ENCODE results near the gene ELK4. TPM values are rescaled to one million over a fixed set of nuclear protein-coding genes. Genes with fewer than 3 reads are reported as not detected.

The ELK4 gene
- total RNA-seq, 1 experiment from 2014 or later: 122 TPM

DNA sequence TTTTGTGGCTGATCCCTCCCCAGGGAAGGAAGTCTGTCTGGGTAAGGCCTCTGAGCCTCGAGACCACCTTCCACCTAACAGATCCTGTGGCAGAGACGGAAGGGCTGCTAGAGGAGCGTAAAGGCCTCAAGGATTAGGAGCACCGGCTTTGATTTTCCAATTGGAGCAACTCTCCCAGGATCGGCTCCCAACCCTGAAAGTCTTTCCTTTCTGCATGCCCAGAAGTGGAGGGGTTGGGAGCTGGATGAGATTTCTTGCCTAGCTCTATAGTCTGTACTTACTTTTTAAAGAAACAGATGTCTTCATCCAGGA lies 41.4 kb downstream of the ELK4 start:
- Mint-ChIP-seq H3K27ac (ENCODE audit: unreplicated experiment) (peak overlapping the region; percentile 57), H3K4me1 (ENCODE audit: low read depth, unreplicated experiment) (peaks cover 47% of the 10 kb centered on the region), H3K27me3 (ENCODE audit: unreplicated experiment) (no peaks in the 10 kb centered on the region), H3K36me3 (ENCODE audit: insufficient read depth, unreplicated experiment) (peaks cover 27% of the 10 kb centered on the region), H3K4me3 (ENCODE audit: low read depth, unreplicated experiment) (no peak overlapping the region), H3K9me3 (ENCODE audit: low read depth, unreplicated experiment) (no peaks in the 10 kb centered on the region)
- intact Hi-C loops (cut with micrococcal nuclease; ENCODE audit: unreplicated experiment): loop anchor here (1.0 to 5.0 kb wide), 3 partner anchors 42 to 67 kb away; partner anchors contain the start of gene ELK4
- CTCF ChIA-PET: interaction anchor here (0.6 to 5.5 kb wide), 3 partner anchors 42 to 121 kb away, joined by 3 to 146 read pairs (median 90); partner anchors contain the start of gene ELK4
- no peak for TF ChIP-seq CTCF (IDR thresholded peaks at IDR 0.05; ENCODE audit: unreplicated experiment)
- no peak for DNase-seq
- no TSS peak for BruUV-seq (replicated peaks)

DNA sequence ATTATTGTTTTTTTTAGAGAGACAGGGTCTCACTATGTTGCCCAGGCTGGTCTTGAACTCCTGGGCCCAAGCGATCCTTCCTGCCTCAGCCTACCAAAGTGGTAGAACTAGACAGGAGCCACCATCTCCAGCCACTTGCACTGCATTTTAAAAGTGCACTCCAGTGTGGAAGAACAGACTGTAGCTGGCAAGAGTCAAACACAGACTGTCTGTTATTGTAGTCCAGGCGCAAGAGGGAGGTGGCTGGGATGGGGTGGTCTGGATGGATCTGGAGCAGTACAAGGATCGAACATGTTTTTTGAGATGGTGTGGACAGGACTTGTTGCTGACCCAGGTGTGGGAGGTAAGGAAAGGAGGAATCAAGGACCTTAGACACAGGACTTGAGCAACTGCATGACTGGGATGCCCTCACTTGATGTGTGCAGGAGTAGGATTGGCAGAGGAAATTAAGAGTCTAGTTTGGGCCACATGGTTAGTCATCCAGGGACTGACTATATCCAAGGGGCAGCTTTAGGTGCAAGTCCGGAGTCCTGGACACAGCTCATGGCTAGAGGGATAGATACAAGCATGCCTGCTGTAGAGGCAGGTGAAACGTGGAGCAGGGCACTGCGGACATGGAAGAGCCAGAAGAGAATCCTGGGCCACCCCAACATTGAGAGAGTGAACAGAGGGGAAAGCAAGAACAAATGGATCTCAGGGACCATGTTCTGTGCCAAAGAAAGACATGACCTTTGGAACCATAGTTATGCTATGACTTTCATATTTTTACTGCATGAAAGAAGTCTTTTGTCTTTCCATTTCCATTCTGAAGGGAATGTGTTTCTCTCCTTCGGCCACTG lies 42.0 kb downstream of the ELK4 start:
- DNase-seq: no peak
- Mint-ChIP-seq H3K36me3 (ENCODE audit: insufficient read depth, unreplicated experiment) (peaks cover 21% of the 10 kb centered on the region), H3K4me3 (ENCODE audit: low read depth, unreplicated experiment) (peak overlapping the region; percentile 7), H3K4me1 (ENCODE audit: low read depth, unreplicated experiment) (peaks cover 47% of the 10 kb centered on the region), H3K9me3 (ENCODE audit: low read depth, unreplicated experiment) (no peaks in the 10 kb centered on the region), H3K27me3 (ENCODE audit: unreplicated experiment) (no peaks in the 10 kb centered on the region), H3K27ac (ENCODE audit: unreplicated experiment) (peak overlapping the region; percentile 57)
- intact Hi-C loops (cut with micrococcal nuclease; ENCODE audit: unreplicated experiment): loop anchor here (1.0 to 5.0 kb wide), 3 partner anchors 42 to 67 kb away; partner anchors contain the start of gene ELK4
- no peak for TF ChIP-seq CTCF (IDR thresholded peaks at IDR 0.05; ENCODE audit: unreplicated experiment)
- BruUV-seq (replicated peaks): no TSS peak
- CTCF ChIA-PET: interaction anchor here (0.6 to 5.5 kb wide), 5 partner anchors 42 to 194 kb away, joined by 3 to 146 read pairs (median 13); partner anchors contain the start of gene ELK4

DNA sequence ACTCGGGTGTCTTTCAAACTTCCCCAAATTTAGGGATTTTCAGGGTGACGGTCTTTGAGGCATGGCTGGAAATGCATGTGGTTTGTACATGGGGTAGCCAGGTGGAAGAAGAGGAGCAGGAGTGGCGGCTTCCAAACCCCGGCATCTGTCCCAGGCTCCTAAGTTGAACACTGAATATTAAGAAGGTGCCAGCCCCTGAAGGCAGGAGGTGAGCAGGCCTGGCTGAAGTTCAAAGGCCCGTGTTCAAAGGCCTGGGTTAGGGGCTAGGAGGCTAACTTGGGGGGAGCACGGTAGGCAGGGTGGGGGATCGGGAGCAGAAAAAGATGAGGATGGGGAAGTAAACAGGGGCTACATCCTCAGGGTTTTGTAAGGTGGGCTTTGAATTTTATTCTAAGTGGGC lies 42.8 kb downstream of the ELK4 start:
- DNase-seq: no peak
- CTCF ChIA-PET: interaction anchor here (0.7 to 5.5 kb wide), 9 partner anchors 11 to 86 kb away, joined by 3 to 90 read pairs (median 8); partner anchors contain the start of gene ELK4
- no peak for TF ChIP-seq CTCF (IDR thresholded peaks at IDR 0.05; ENCODE audit: unreplicated experiment)
- intact Hi-C loops (cut with micrococcal nuclease; ENCODE audit: unreplicated experiment): no loop called here
- Mint-ChIP-seq H3K4me1 (ENCODE audit: low read depth, unreplicated experiment) (peaks cover 47% of the 10 kb centered on the region), H3K27me3 (ENCODE audit: unreplicated experiment) (no peaks in the 10 kb centered on the region), H3K36me3 (ENCODE audit: insufficient read depth, unreplicated experiment) (peaks cover 16% of the 10 kb centered on the region), H3K27ac (ENCODE audit: unreplicated experiment) (peak overlapping the region; percentile 16), H3K4me3 (ENCODE audit: low read depth, unreplicated experiment) (no peak overlapping the region), H3K9me3 (ENCODE audit: low read depth, unreplicated experiment) (no peaks in the 10 kb centered on the region)
- BruUV-seq (replicated peaks): no TSS peak

GRCh38 chr1:205588636-205589035 lies 43.2 kb downstream of the ELK4 start:
- peaks cover 13% of the 10 kb centered on the region for H3K36me3 Mint-ChIP-seq (ENCODE audit: insufficient read depth, unreplicated experiment)
- BruUV-seq (replicated peaks): no TSS peak

More at GRCh38 chr1:205588636-205589035, 43.2 kb downstream of the ELK4 start:
- intact Hi-C loops (cut with micrococcal nuclease; ENCODE audit: unreplicated experiment): no loop called here
- DNase-seq: peak; percentile 61
- no peaks in the 10 kb centered on the region for H3K27me3 Mint-ChIP-seq (ENCODE audit: unreplicated experiment)
- peak overlapping the region; percentile 16 for H3K27ac Mint-ChIP-seq (ENCODE audit: unreplicated experiment)
- TF ChIP-seq CTCF (IDR thresholded peaks at IDR 0.05; ENCODE audit: unreplicated experiment): peak; percentile 33
- CTCF ChIA-PET: interaction anchor here (0.7 to 5.5 kb wide), 11 partner anchors 11 to 86 kb away, joined by 3 to 90 read pairs (median 7); partner anchors contain the start of gene ELK4
- H3K4me1 Mint-ChIP-seq (ENCODE audit: low read depth, unreplicated experiment): peaks cover 47% of the 10 kb centered on the region
- H3K4me3 Mint-ChIP-seq (ENCODE audit: low read depth, unreplicated experiment): no peak overlapping the region
- no peaks in the 10 kb centered on the region for H3K9me3 Mint-ChIP-seq (ENCODE audit: low read depth, unreplicated experiment)
